H1 (cell line): Measurements from ENCODE around the gene CERCAM. TPM values are rescaled to one million over a fixed set of nuclear protein-coding genes. Genes with fewer than 3 reads are reported as not detected.

Experiments
- CTCF ChIA-PET: fragments of 300-600 bp; sonication (Branson Sonifier 250); formaldehyde crosslinking; loops from one replicate; lab custom pipeline; 2021; ENCODE audit not compliant: partially characterized antibody; lab: Charles Lee
- POLR2A ChIA-PET: fragments of 300-600 bp; sonication (Branson Sonifier 250); formaldehyde crosslinking; loops from one replicate; lab custom pipeline; 2021; ENCODE audit warnings: inconsistent platforms; ENCODE audit not compliant: partially characterized antibody; lab: Charles Lee
- DNase-seq, 2 experiments: peaks; one replicate each; pipeline versions ENCODE4 v3.0.0 to v3.0.0-alpha.2; 2010 to 2022; ENCODE audit warnings: low spot score in 2 of 2, low read depth in 1 of 2, mixed read lengths in 1 of 2
- FAIRE-seq: peaks from 2 replicates; lab custom pipeline; 2011; peaks lifted over from hg19 to GRCh38; lab: Jason Lieb, UNC
- H2AFZ ChIP-seq: 2 replicates; pipeline ENCODE4 v1.8.1; 2012; ENCODE audit warnings: low read length, inconsistent platforms
- H2AK5ac ChIP-seq: 2 replicates; pipeline ENCODE4 v1.6.1; 2013; ENCODE audit warnings: low read depth, low read length
- H2BK120ac ChIP-seq: replicated peaks from 2 replicates; pipeline ENCODE3; 2013; ENCODE audit warnings: low read depth, low read length, inconsistent platforms
- H2BK12ac ChIP-seq: 2 replicates; pipeline ENCODE4 v1.6.1; 2013; ENCODE audit warnings: low read depth, low read length
- H2BK15ac ChIP-seq: 2 replicates; pipeline ENCODE4 v1.6.1; 2013; ENCODE audit warnings: low read length
- H2BK20ac ChIP-seq: 2 replicates; pipeline ENCODE4 v1.6.1; 2013; ENCODE audit warnings: low read length
- H2BK5ac ChIP-seq: 2 replicates; pipeline ENCODE4 v1.6.1; 2013; ENCODE audit warnings: low read depth, low read length
- H3K14ac ChIP-seq: 2 replicates; pipeline ENCODE4 v1.6.1; 2013; ENCODE audit warnings: inconsistent platforms; ENCODE audit not compliant: insufficient read length
- H3K18ac ChIP-seq: 2 replicates; pipeline ENCODE4 v1.6.1; 2013; ENCODE audit warnings: low read length; ENCODE audit errors: extremely low read depth
- H3K23ac ChIP-seq: 2 replicates; pipeline ENCODE4 v1.6.1; 2013; ENCODE audit warnings: inconsistent platforms; ENCODE audit not compliant: insufficient read length
- H3K23me2 ChIP-seq: 2 replicates; pipeline ENCODE4 v1.6.1; 2013; ENCODE audit warnings: low read depth, low read length
- H3K27ac ChIP-seq: 2 replicates; pipeline ENCODE4 v1.6.1; 2011; ENCODE audit warnings: low read depth, low read length, inconsistent platforms
- H3K27me3 ChIP-seq, 4 experiments: replicated peaks in 1 of 4; 1 replicate in 1 of 4; 2 replicates in 3 of 4; pipeline versions ENCODE4 v1.6.1 to v1.8.1; 2011 to 2013; ENCODE audit warnings: low read length in 3 of 4, mild to moderate bottlenecking in 3 of 4, inconsistent platforms in 2 of 4, mixed read lengths in 2 of 4, moderate library complexity in 1 of 4; ENCODE audit not compliant: control insufficient read depth in 3 of 4, insufficient read depth in 3 of 4; ENCODE audit errors: extremely low read depth in 1 of 4
- H3K36me3 ChIP-seq, 4 experiments: 2 replicates each; pipeline versions ENCODE4 v1.6.1 to v1.8.1; 2011 to 2013; ENCODE audit warnings: mild to moderate bottlenecking in 4 of 4, low read length in 3 of 4, moderate library complexity in 2 of 4, control low read depth in 1 of 4, inconsistent platforms in 1 of 4; ENCODE audit not compliant: insufficient read depth in 4 of 4, control insufficient read depth in 2 of 4
- H3K4ac ChIP-seq: replicated peaks from 2 replicates; pipeline ENCODE3; 2013; ENCODE audit warnings: low read length, low read depth, mixed read lengths, inconsistent platforms; ENCODE audit not compliant: insufficient read length
- H3K4me1 ChIP-seq, 4 experiments: replicated peaks in 1 of 4; 1 replicate in 1 of 4; 2 replicates in 3 of 4; pipeline versions ENCODE4 v1.6.1 to v1.8.1; 2011 to 2013; ENCODE audit warnings: low read length in 3 of 4, inconsistent platforms in 2 of 4, mixed read lengths in 1 of 4; ENCODE audit not compliant: insufficient read depth in 4 of 4, control insufficient read depth in 3 of 4
- H3K4me2 ChIP-seq, 2 experiments: 2 replicates each; pipeline versions ENCODE4 v1.6.1 to v1.8.1; 2011 to 2013; ENCODE audit warnings: low read depth in 2 of 2, low read length in 2 of 2, control low read depth in 1 of 2, inconsistent platforms in 1 of 2, mild to moderate bottlenecking in 1 of 2; ENCODE audit not compliant: insufficient read depth in 1 of 2
- H3K4me3 ChIP-seq, 4 experiments: fragments of 200-600, 300-600 bp in 1 of 4; sonication (generic), shearing (Covaris generic), sonication (Bioruptor Twin) in 1 of 4; 2 replicates each; pipeline versions ENCODE4 v1.5.1 to v1.8.1; 2011 to 2016; ENCODE audit warnings: low read length in 4 of 4, low read depth in 3 of 4, control low read depth in 2 of 4, inconsistent platforms in 2 of 4, mild to moderate bottlenecking in 2 of 4, mixed read lengths in 1 of 4, moderate library complexity in 1 of 4; ENCODE audit not compliant: insufficient read depth in 2 of 4; ENCODE audit errors: extremely low read depth in 1 of 4
- H3K56ac ChIP-seq: replicated peaks from 2 replicates; pipeline ENCODE3; 2013; ENCODE audit warnings: low read depth, mild to moderate bottlenecking, mixed read lengths, low read length, inconsistent platforms; ENCODE audit not compliant: insufficient read length
- H3K79me1 ChIP-seq: 2 replicates; pipeline ENCODE4 v1.6.1; 2013; ENCODE audit warnings: low read depth, low read length, control low read depth
- H3K79me2 ChIP-seq, 2 experiments: 2 replicates each; pipeline versions ENCODE4 v1.6.1 to v1.8.1; 2012 to 2013; ENCODE audit warnings: low read length in 2 of 2, mild to moderate bottlenecking in 2 of 2, inconsistent platforms in 1 of 2; ENCODE audit not compliant: insufficient read depth in 2 of 2, control insufficient read depth in 1 of 2
- H3K9ac ChIP-seq, 4 experiments: replicated peaks in 1 of 4; 1 replicate in 1 of 4; 2 replicates in 3 of 4; pipeline versions ENCODE4 v1.6.1 to v1.8.1; 2011 to 2013; ENCODE audit warnings: low read depth in 3 of 4, low read length in 3 of 4, control low read depth in 2 of 4, mild to moderate bottlenecking in 2 of 4, moderate library complexity in 2 of 4, inconsistent platforms in 1 of 4; ENCODE audit errors: extremely low read depth in 1 of 4
- H3K9me3 ChIP-seq, 2 experiments: 2 replicates each; pipeline versions ENCODE4 v1.6.1 to v1.8.1; 2012 to 2013; ENCODE audit warnings: mild to moderate bottlenecking in 2 of 2, moderate library complexity in 2 of 2, control low read depth in 1 of 2, inconsistent platforms in 1 of 2, low read depth in 1 of 2, low read length in 1 of 2, mixed read lengths in 1 of 2; ENCODE audit not compliant: insufficient read depth in 2 of 2
- H4K20me1 ChIP-seq, 2 experiments: replicated peaks in 1 of 2; 2 replicates each; pipeline versions ENCODE3 to v1.8.1; 2011 to 2013; ENCODE audit warnings: inconsistent platforms in 2 of 2, low read length in 2 of 2, mild to moderate bottlenecking in 1 of 2; ENCODE audit not compliant: insufficient read depth in 2 of 2, control insufficient read depth in 1 of 2
- H4K5ac ChIP-seq: 2 replicates; pipeline ENCODE4 v1.6.1; 2013; ENCODE audit warnings: low read length, low read depth, mixed read lengths, inconsistent platforms; ENCODE audit not compliant: insufficient read length
- H4K8ac ChIP-seq: 2 replicates; pipeline ENCODE4 v1.8.0; 2013; ENCODE audit warnings: mild to moderate bottlenecking, moderate library complexity, low read length, inconsistent platforms; ENCODE audit not compliant: insufficient read depth; ENCODE audit errors: extremely low read depth
- H4K91ac ChIP-seq: replicated peaks from 2 replicates; pipeline ENCODE3; 2013; ENCODE audit warnings: low read length, mixed read lengths, inconsistent platforms; ENCODE audit not compliant: insufficient read length
- CBX5 ChIP-seq: fragments of 300-800, 300-1000 bp; sonication (generic); IDR thresholded peaks from 2 replicates; pipeline ENCODE4 v1.7.1; 2016; ENCODE audit warnings: antibody characterized with exemption, low read length, low read depth
- EZH2 ChIP-seq: fragments of 200-600 bp; sonication (generic); IDR thresholded peaks from 2 replicates; pipeline ENCODE4 v1.7.1; 2012; ENCODE audit warnings: low read depth, mild to moderate bottlenecking, moderate library complexity, low read length, inconsistent platforms; ENCODE audit not compliant: severe bottlenecking
- WGBS, 2 experiments: shearing (Covaris generic) in 1 of 2; methylation state at CpG; one replicate each; pipeline versions ENCODE4 v1.1.6 to v1.1.7; 2013 to 2015; ENCODE audit warnings: low lambda C conversion rate in 2 of 2, mixed read lengths in 2 of 2, inconsistent platforms in 1 of 2, low coverage in 1 of 2, missing lambda C conversion rate in 1 of 2; ENCODE audit not compliant: insufficient replicate concordance in 2 of 2, insufficient coverage in 1 of 2, insufficient read length in 1 of 2; ENCODE audit errors: extremely low coverage in 1 of 2, missing lambda C conversion rate in 1 of 2; 5-methylcytosine and 5-hydroxymethylcytosine counted together
- polyA plus RNA-seq, 7 experiments: library from polyadenylated mRNA; depleted of rRNA in 3 of 7; stranded (reverse) in 5 of 7; unstranded in 2 of 7; fragments of >200 nt in 5 of 7; fragments of 200-250 nt in 2 of 7; gene quantifications; 1 replicate in 5 of 7; 2 replicates in 1 of 7; 4 replicates in 1 of 7; pipeline versions ENCODE4 v1.2.1 to v1.2.3, GENCODE V29; 2011 to 2013; ENCODE audit warnings: missing spikeins in 2 of 7, mixed read lengths in 2 of 7
- total RNA-seq: library from RNA; stranded (reverse); fragmentation: NEBNext Ultra II Directional; extraction: Animal tissue kit (Norgen Biotek cat#: 25700); gene quantifications from 2 replicates; pipeline ENCODE4 v1.2.1, GENCODE V29; 2021

Gene CERCAM
- total and polyA plus RNA-seq, 2 of the 8 experiments (the other 6 are each of a cell fraction or from before 2014, with no cell fraction given), result 3.1 to 5.2 TPM

- Histone ChIP-seq H3K23me2 (no peaks in the 10 kb centered on the region), H4K91ac (no peak overlapping the region), H3K27me3 (peaks cover 77 to 97% (median 90%) of the 10 kb centered on the region in 4 experiments), H3K27ac (no peak overlapping the region), H3K56ac (no peak overlapping the region), H2BK12ac (no peak overlapping the region), H3K79me2 (no peaks in the 10 kb centered on the region), H3K79me1 (no peaks in the 10 kb centered on the region), H3K14ac (no peak overlapping the region), H3K9ac (no peak overlapping the region; a peak in 3 of 7 replicates), H2BK20ac (no peak overlapping the region), H3K4me3 (no peak overlapping the region), H2AK5ac (no peak overlapping the region), H2BK5ac (no peak overlapping the region; the same call in 1 of the 2 replicates), H2AFZ (no peak overlapping the region), H3K18ac (no peak overlapping the region), H4K20me1 (peaks cover 2 to 4% of the 10 kb centered on the region in 2 experiments), H3K4me2 (no peak overlapping the region), H3K23ac (no peak overlapping the region), H2BK120ac (no peak overlapping the region), H3K4ac (no peak overlapping the region), H2BK15ac (no peak overlapping the region), H4K8ac (no peak overlapping the region; the same call in 1 of the 2 replicates), H4K5ac (no peak overlapping the region), H3K36me3 (no peaks in the 10 kb centered on the region), H3K4me1 (peaks cover 15 to 35% (median 20%) of the 10 kb centered on the region in 4 experiments), H3K9me3 (no peaks in the 10 kb centered on the region)
- FAIRE-seq, result no peak
- POLR2A ChIA-PET, result interaction anchor here (0.6 to 3.5 kb wide), 3 partner anchors 21 to 233 kb away, joined by 3 to 8 read pairs (median 3); no protein-coding TSS in a partner anchor
- TF ChIP-seq EZH2 (peak; percentile 17), CBX5 (no peak)
- CTCF ChIA-PET, result interaction anchor here (1.3 to 15.7 kb wide), 4 partner anchors 8 to 64 kb away, joined by 5 to 544 read pairs (median 51); partner anchors contain the start of gene URM1
- no peak for DNase-seq
- WGBS, 2 experiments, result 48% methylated on average over 17 of the region's 20 CpGs; no CpG with 5 or more reads in 1 of the 2 experiments
Observed at GRCh38 chr9:128405077-128405779, 15.4 kb upstream of the CERCAM start.
